Measurements from ENCODE around the gene TMBIM6.
"Not testable (repeated sequence)": the region's sequence is repeated elsewhere in the genome, so short reads cannot be mapped to it uniquely, and the experiment has no call there.

TMBIM6 gene

DNA sequence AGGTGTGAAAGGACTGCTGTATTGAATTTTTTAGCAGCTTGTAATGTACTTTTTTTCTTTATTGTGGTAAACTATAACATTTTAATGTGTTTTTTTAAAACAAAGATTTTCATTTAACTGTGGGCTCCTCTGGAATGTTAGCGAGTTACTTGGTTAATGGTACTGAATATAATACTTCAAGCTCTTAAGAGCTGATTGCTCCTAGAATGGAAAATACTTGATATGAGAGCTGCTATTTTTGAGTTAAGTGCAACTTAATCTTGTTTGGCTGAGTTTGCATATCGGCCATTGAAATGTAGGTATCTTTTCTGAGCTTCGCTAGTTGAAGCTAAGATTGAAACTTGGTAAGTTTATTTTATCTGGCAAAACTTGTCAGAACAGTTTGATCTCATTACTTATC is 7.4 kb downstream of the TMBIM6 start:
- H3K27me3 ChIP-seq (ENCODE audit: control insufficient read depth in 1 of 2, insufficient read depth in 2 of 2, low read length in 2 of 2), result no peaks in the 10 kb centered on the region
- no peak overlapping the region for H3K27ac ChIP-seq (ENCODE audit: low read depth, low read length)
- no peak overlapping the region for H3K4me3 ChIP-seq (ENCODE audit: low read depth in 1 of 2, low read length in 2 of 2)
- H3K36me3 ChIP-seq (ENCODE audit: control insufficient read depth in 1 of 2, insufficient read depth in 2 of 2, low read length in 2 of 2), result peaks cover 14 to 31% of the 10 kb centered on the region in 2 donors
- H3K9me3 ChIP-seq (ENCODE audit: control insufficient read depth in 1 of 2, low read length in 2 of 2), result no peaks in the 10 kb centered on the region
- H3K4me1 ChIP-seq (ENCODE audit: control insufficient read depth in 1 of 2, insufficient read depth in 2 of 2, low read length in 2 of 2), result peaks cover 35 to 49% of the 10 kb centered on the region in 2 donors
- no peak overlapping the region for H3K9ac ChIP-seq (ENCODE audit: low read depth in 1 of 2, low read length in 2 of 2)

- Histone ChIP-seq H3K27ac (ENCODE audit: low read depth, low read length) (no peak overlapping the region), H3K27me3 (ENCODE audit: control insufficient read depth in 1 of 2, insufficient read depth in 2 of 2, low read length in 2 of 2) (no peaks in the 10 kb centered on the region), H3K4me3 (ENCODE audit: low read depth in 1 of 2, low read length in 2 of 2) (peak overlapping the region; percentile 7 to 24), H3K4me1 (ENCODE audit: control insufficient read depth in 1 of 2, insufficient read depth in 2 of 2, low read length in 2 of 2) (peaks cover 25 to 38% of the 10 kb centered on the region in 2 donors), H3K9me3 (ENCODE audit: control insufficient read depth in 1 of 2, low read length in 2 of 2) (no peaks in the 10 kb centered on the region), H3K9ac (ENCODE audit: low read depth in 1 of 2, low read length in 2 of 2) (no peak overlapping the region), H3K36me3 (ENCODE audit: control insufficient read depth in 1 of 2, insufficient read depth in 2 of 2, low read length in 2 of 2) (peaks cover 24 to 38% of the 10 kb centered on the region in 2 donors)
Measured at GRCh38 chr12:49750027-49750995, 9.0 kb downstream of the TMBIM6 start.

DNA sequence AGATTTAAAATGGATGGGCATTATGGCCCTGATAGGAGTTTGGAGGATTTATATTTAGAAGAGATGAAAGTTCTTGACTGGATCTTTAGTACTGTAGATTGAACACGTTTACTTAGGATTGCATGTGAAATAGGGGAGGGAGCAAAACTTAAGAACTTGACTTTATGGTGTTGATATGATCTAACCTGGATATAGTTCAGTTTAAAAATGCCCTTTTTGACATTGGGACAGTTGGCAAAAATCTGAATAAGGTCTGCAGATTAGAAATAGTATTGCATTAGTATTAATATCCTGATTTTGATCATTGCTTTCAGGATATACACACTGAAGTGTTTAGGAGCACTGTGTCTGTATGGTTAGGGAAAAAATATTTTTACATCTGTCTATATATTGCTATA is 9.6 kb downstream of the TMBIM6 start:
- H3K4me3 ChIP-seq (ENCODE audit: low read depth in 1 of 2, low read length in 2 of 2), result peak overlapping the region in 1 of 2 donors; percentile 24
- H3K27me3 ChIP-seq (ENCODE audit: control insufficient read depth in 1 of 2, insufficient read depth in 2 of 2, low read length in 2 of 2), result no peaks in the 10 kb centered on the region
- H3K4me1 ChIP-seq (ENCODE audit: control insufficient read depth in 1 of 2, insufficient read depth in 2 of 2, low read length in 2 of 2), result peaks cover 25 to 38% of the 10 kb centered on the region in 2 donors
- no peak overlapping the region for H3K27ac ChIP-seq (ENCODE audit: low read depth, low read length)
- H3K9ac ChIP-seq (ENCODE audit: low read depth in 1 of 2, low read length in 2 of 2), result no peak overlapping the region
- no peaks in the 10 kb centered on the region for H3K9me3 ChIP-seq (ENCODE audit: control insufficient read depth in 1 of 2, low read length in 2 of 2)
- H3K36me3 ChIP-seq (ENCODE audit: control insufficient read depth in 1 of 2, insufficient read depth in 2 of 2, low read length in 2 of 2), result peaks cover 28 to 45% of the 10 kb centered on the region in 2 donors

DNA sequence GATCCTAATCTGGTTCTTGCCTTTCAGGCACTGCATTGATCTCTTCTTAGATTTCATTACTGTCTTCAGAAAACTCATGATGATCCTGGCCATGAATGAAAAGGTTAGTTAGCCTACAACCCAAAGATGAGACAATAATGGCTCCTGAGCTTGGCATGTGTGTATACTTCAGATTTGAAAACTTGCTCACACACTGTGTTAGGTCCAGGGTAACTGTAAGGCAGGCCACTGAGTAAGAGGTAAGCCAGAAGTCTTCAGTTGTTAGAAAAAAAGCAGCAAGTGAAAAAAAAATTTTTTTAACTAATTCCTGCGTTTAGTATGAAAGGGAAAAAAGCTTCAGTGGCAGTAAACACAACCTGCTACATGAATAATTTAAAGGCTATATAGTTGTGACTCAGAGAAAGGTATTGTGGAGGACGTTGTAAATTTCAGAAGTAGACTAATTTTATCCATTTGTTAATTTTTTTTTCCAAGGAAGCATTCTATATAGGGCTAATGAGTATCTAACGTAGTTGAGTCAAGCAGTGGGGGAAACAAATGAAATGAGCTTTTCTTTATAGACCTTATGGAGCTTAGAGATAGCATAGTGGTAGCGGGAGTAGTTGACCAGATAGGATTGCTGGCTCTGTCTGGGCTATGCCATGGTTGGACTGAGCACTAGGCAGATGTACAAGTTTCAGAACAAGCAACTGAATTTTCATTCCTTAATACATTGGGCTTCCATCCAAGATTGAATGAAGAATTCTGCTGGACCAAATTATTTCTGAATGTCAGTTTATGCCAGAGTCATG is 20.5 kb downstream of the TMBIM6 start:
- Histone ChIP-seq H3K4me3 (ENCODE audit: low read depth in 1 of 2, low read length in 2 of 2) (no peak overlapping the region), H3K9me3 (ENCODE audit: control insufficient read depth in 1 of 2, low read length in 2 of 2) (no peaks in the 10 kb centered on the region), H3K9ac (ENCODE audit: low read depth in 1 of 2, low read length in 2 of 2) (no peak overlapping the region), H3K4me1 (ENCODE audit: control insufficient read depth in 1 of 2, insufficient read depth in 2 of 2, low read length in 2 of 2) (peaks cover 9 to 11% of the 10 kb centered on the region in 2 donors), H3K27ac (ENCODE audit: low read depth, low read length) (no peak overlapping the region), H3K27me3 (ENCODE audit: control insufficient read depth in 1 of 2, insufficient read depth in 2 of 2, low read length in 2 of 2) (no peaks in the 10 kb centered on the region), H3K36me3 (ENCODE audit: control insufficient read depth in 1 of 2, insufficient read depth in 2 of 2, low read length in 2 of 2) (peaks cover 49 to 76% of the 10 kb centered on the region in 2 donors)

- Histone ChIP-seq H3K4me1 (ENCODE audit: control insufficient read depth in 1 of 2, insufficient read depth in 2 of 2, low read length in 2 of 2) (peaks cover 9 to 11% of the 10 kb centered on the region in 2 donors), H3K9me3 (ENCODE audit: control insufficient read depth in 1 of 2, low read length in 2 of 2) (no peaks in the 10 kb centered on the region), H3K27me3 (ENCODE audit: control insufficient read depth in 1 of 2, insufficient read depth in 2 of 2, low read length in 2 of 2) (no peaks in the 10 kb centered on the region), H3K9ac (ENCODE audit: low read depth in 1 of 2, low read length in 2 of 2) (no peak overlapping the region), H3K36me3 (ENCODE audit: control insufficient read depth in 1 of 2, insufficient read depth in 2 of 2, low read length in 2 of 2) (peaks cover 44 to 70% of the 10 kb centered on the region in 2 donors), H3K27ac (ENCODE audit: low read depth, low read length) (no peak overlapping the region), H3K4me3 (ENCODE audit: low read depth in 1 of 2, low read length in 2 of 2) (no peak overlapping the region)
Measured at GRCh38 chr12:49762468-49762847, 21.1 kb downstream of the TMBIM6 start.

DNA sequence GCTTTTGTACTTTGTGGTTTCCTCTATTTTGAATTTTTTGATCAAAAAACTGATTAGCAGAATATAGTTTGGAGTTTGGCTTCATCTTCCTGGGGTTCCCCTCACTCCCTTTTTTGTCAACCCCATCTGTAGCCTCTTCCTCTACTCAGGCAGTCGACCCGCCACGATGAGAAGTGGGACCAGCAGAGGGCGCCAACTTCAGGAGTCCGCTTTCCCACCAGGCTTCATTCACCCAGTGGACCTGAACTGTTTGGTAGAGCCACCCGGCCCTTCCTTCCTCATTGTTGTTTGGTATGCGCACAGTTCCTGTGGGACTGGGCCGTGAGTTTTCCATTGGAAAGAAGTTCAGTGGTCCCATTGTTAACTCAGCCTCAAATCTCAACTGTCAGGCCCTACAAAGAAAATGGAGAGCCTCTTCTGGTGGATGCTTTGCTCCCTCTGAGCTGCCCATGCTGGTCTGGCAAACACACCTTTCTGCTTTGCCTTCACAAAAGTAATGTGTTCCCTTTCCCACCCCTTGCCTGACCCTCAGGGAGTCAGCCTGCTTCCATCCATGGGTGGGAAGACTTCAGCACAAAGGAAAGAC is 21.7 kb downstream of the TMBIM6 start:
- H3K4me3 ChIP-seq (ENCODE audit: low read depth in 1 of 2, low read length in 2 of 2), result no peak overlapping the region
- peaks cover 39 to 64% of the 10 kb centered on the region in 2 donors for H3K36me3 ChIP-seq (ENCODE audit: control insufficient read depth in 1 of 2, insufficient read depth in 2 of 2, low read length in 2 of 2)
- H3K9me3 ChIP-seq (ENCODE audit: control insufficient read depth in 1 of 2, low read length in 2 of 2), result no peaks in the 10 kb centered on the region
- no peaks in the 10 kb centered on the region for H3K27me3 ChIP-seq (ENCODE audit: control insufficient read depth in 1 of 2, insufficient read depth in 2 of 2, low read length in 2 of 2)
- peaks cover 9 to 11% of the 10 kb centered on the region in 2 donors for H3K4me1 ChIP-seq (ENCODE audit: control insufficient read depth in 1 of 2, insufficient read depth in 2 of 2, low read length in 2 of 2)
- H3K9ac ChIP-seq (ENCODE audit: low read depth in 1 of 2, low read length in 2 of 2), result no peak overlapping the region
- no peak overlapping the region for H3K27ac ChIP-seq (ENCODE audit: low read depth, low read length)

DNA sequence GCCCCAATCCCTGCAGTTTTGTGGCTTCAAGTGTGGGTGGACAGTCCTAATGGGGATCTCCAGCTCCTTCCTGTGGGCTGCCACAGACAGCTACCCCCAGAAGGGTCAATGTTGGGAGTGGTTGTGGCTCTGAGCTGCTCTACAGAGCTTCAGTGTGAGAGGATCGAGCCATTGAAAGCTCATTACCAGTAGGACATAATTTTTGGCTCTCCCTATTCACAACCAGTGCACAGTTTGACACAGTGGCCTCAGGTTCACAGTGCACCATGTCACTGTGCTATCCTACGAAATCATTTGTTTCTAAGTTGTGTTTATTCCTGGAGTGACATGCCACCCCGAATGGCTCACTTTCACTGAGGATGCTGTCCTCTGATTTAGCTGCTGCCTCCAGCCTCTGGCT is 22.8 kb downstream of the TMBIM6 start:
- H3K36me3 ChIP-seq (ENCODE audit: control insufficient read depth in 1 of 2, insufficient read depth in 2 of 2, low read length in 2 of 2), result peaks cover 29 to 54% of the 10 kb centered on the region in 2 donors
- H3K9me3 ChIP-seq (ENCODE audit: control insufficient read depth in 1 of 2, low read length in 2 of 2), result no peaks in the 10 kb centered on the region
- no peak overlapping the region for H3K27ac ChIP-seq (ENCODE audit: low read depth, low read length)
- H3K9ac ChIP-seq (ENCODE audit: low read depth in 1 of 2, low read length in 2 of 2), result no peak overlapping the region
- peaks cover 9 to 11% of the 10 kb centered on the region in 2 donors for H3K4me1 ChIP-seq (ENCODE audit: control insufficient read depth in 1 of 2, insufficient read depth in 2 of 2, low read length in 2 of 2)
- H3K4me3 ChIP-seq (ENCODE audit: low read depth in 1 of 2, low read length in 2 of 2), result no peak overlapping the region
- no peaks in the 10 kb centered on the region for H3K27me3 ChIP-seq (ENCODE audit: control insufficient read depth in 1 of 2, insufficient read depth in 2 of 2, low read length in 2 of 2)

GRCh38 chr12:49766115-49766455 is 24.7 kb downstream of the TMBIM6 start:
- H3K36me3 ChIP-seq (ENCODE audit: control insufficient read depth in 1 of 2, insufficient read depth in 2 of 2, low read length in 2 of 2), result peaks cover 26 to 40% of the 10 kb centered on the region in 2 donors
- no peak overlapping the region for H3K4me3 ChIP-seq (ENCODE audit: low read depth in 1 of 2, low read length in 2 of 2)
- peaks cover 13 to 15% of the 10 kb centered on the region in 2 donors for H3K4me1 ChIP-seq (ENCODE audit: control insufficient read depth in 1 of 2, insufficient read depth in 2 of 2, low read length in 2 of 2)
- H3K9me3 ChIP-seq (ENCODE audit: control insufficient read depth in 1 of 2, low read length in 2 of 2), result no peaks in the 10 kb centered on the region
- H3K27me3 ChIP-seq (ENCODE audit: control insufficient read depth in 1 of 2, insufficient read depth in 2 of 2, low read length in 2 of 2), result no peaks in the 10 kb centered on the region
- H3K9ac ChIP-seq (ENCODE audit: low read depth in 1 of 2, low read length in 2 of 2), result no peak overlapping the region
- no peak overlapping the region for H3K27ac ChIP-seq (ENCODE audit: low read depth, low read length)

- peaks cover 21 to 27% of the 10 kb centered on the region in 2 donors for H3K36me3 ChIP-seq (ENCODE audit: control insufficient read depth in 1 of 2, insufficient read depth in 2 of 2, low read length in 2 of 2)
- H3K4me3 ChIP-seq (ENCODE audit: low read depth in 1 of 2, low read length in 2 of 2), result no peak overlapping the region
- H3K27me3 ChIP-seq (ENCODE audit: control insufficient read depth in 1 of 2, insufficient read depth in 2 of 2, low read length in 2 of 2), result no peaks in the 10 kb centered on the region
- no peaks in the 10 kb centered on the region for H3K9me3 ChIP-seq (ENCODE audit: control insufficient read depth in 1 of 2, low read length in 2 of 2)
- no peak overlapping the region for H3K9ac ChIP-seq (ENCODE audit: low read depth in 1 of 2, low read length in 2 of 2)
- peaks cover 13 to 15% of the 10 kb centered on the region in 2 donors for H3K4me1 ChIP-seq (ENCODE audit: control insufficient read depth in 1 of 2, insufficient read depth in 2 of 2, low read length in 2 of 2)
- H3K27ac ChIP-seq (ENCODE audit: low read depth, low read length), result no peak overlapping the region
Measured at GRCh38 chr12:49767333-49767732, 26.0 kb downstream of the TMBIM6 start.

GRCh38 chr12:49773102-49773501 is 31.7 kb downstream of the TMBIM6 start:
- H3K27me3 ChIP-seq (ENCODE audit: control insufficient read depth in 1 of 2, insufficient read depth in 2 of 2, low read length in 2 of 2); H3K36me3 ChIP-seq (ENCODE audit: control insufficient read depth in 1 of 2, insufficient read depth in 2 of 2, low read length in 2 of 2); H3K9ac ChIP-seq (ENCODE audit: low read depth in 1 of 2, low read length in 2 of 2); H3K27ac ChIP-seq (ENCODE audit: low read depth, low read length); H3K4me1 ChIP-seq (ENCODE audit: control insufficient read depth in 1 of 2, insufficient read depth in 2 of 2, low read length in 2 of 2); H3K9me3 ChIP-seq (ENCODE audit: control insufficient read depth in 1 of 2, low read length in 2 of 2); H3K4me3 ChIP-seq (ENCODE audit: low read depth in 1 of 2, low read length in 2 of 2): not testable (repeated sequence)
